ENCODE data around the gene DUOXA2. TPM values are rescaled to one million over a fixed set of nuclear protein-coding genes. Genes with fewer than 3 reads are reported as not detected.

The DUOXA2 gene
- total and polyA plus RNA-seq, 2 of the 4 experiments (the other 2 are of a cell fraction): not detected

DNA sequence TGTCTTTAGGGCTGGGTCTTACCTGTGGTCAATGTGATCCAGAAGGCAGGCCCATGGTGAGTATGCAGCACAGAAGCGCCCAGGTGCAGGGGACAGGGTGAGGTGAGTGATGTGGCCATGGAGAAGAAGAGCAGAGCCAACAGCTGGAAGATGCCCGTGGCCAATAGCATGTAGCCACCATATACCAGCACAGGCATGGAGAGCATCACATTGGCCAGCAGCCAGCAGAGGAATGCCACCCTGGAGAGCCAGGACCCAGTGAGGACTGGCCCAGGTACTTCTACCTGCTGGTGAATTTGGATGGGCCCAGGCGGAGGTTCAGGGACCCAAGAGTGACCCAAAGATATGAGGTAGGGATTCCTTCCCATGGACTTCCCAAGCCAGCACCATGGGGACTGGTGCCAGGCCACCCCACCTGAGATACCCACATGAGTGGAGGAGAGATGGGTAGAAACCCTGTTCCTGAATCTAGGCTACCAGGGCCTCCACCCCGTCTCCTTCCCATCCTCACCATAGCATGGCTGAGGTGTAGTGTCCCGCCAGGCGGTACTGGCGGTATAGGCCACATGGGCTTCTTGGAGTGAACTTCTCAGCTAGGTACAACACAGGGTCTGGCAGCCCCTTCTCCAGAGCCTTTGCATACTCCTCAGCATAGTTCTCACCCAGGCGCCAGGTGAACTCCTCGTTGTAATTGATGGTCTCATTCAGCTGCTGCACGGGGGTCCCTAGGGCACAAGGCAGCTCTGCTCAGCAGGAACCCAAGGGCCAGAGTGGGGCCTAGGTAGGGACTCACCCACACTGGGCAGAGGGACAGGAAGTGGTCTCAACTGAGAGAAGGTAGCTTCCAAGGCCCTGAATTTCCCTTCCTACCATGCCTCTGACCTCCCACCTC, 6.2 kb downstream of the DUOXA2 start:
- Histone ChIP-seq H4K91ac (ENCODE audit: insufficient read depth, low read depth, low read length) (no peak overlapping the region), H2BK15ac (ENCODE audit: low read depth, low read length) (no peak overlapping the region), H4K5ac (ENCODE audit: low read depth, low read length) (no peak overlapping the region), H3K4me1 (ENCODE audit: control insufficient read depth, insufficient read depth, low read length) (peaks cover 3% of the 10 kb centered on the region), H3K56ac (ENCODE audit: extremely low read depth, insufficient read depth, low read length) (no peak overlapping the region), H2AK5ac (ENCODE audit: low read depth, low read length) (no peak overlapping the region), H3K9ac (ENCODE audit: low read depth, low read length) (no peak overlapping the region), H2AK9ac (replicated peaks; ENCODE audit: low read depth, low read length, poor library complexity) (no peak overlapping the region), H3K9me3 (ENCODE audit: control insufficient read depth, insufficient read depth, low read length) (no peaks in the 10 kb centered on the region), H3K27ac (ENCODE audit: insufficient read depth, low read length) (no peak overlapping the region), H3K36me3 (ENCODE audit: control insufficient read depth, insufficient read depth, low read length) (no peaks in the 10 kb centered on the region), H2BK20ac (ENCODE audit: low read depth, low read length) (no peak overlapping the region), H3K18ac (ENCODE audit: low read depth, low read length) (no peak overlapping the region), H3K4me2 (ENCODE audit: low read depth, low read length) (no peak overlapping the region), H2AFZ (replicated peaks; ENCODE audit: low read length, poor library complexity) (no peak overlapping the region), H3K79me1 (ENCODE audit: low read depth in 1 of 2, low read length in 2 of 2) (no peaks in the 10 kb centered on the region), H3K4ac (ENCODE audit: low read depth, low read length) (no peak overlapping the region), H3K4me3 (ENCODE audit: insufficient read depth, low read depth, low read length) (no peak overlapping the region), H4K8ac (ENCODE audit: low read depth in 2 of 2, low read length in 2 of 2) (no peak overlapping the region), H4K20me1 (ENCODE audit: insufficient read depth, low read length) (no peaks in the 10 kb centered on the region), H3K14ac (replicated peaks; ENCODE audit: low read depth, low read length) (no peak overlapping the region), H3K27me3 (ENCODE audit: control insufficient read depth, insufficient read depth, low read length) (peaks cover 32% of the 10 kb centered on the region), H3K9me1 (ENCODE audit: insufficient read depth, low read length) (no peaks in the 10 kb centered on the region), H2BK120ac (ENCODE audit: low read depth, low read length) (no peak overlapping the region), H3K23ac (ENCODE audit: low read depth, low read length) (no peak overlapping the region), H2BK5ac (ENCODE audit: low read depth, low read length, poor library complexity, severe bottlenecking) (no peak overlapping the region)
- in situ Hi-C loops (cut with MboI; ENCODE audit: low sequenced_read_pairs) (no loop called here), intact Hi-C loops (cut with micrococcal nuclease) (no loop called here), dilution Hi-C loops (cut with HindIII; ENCODE audit: low sequenced_read_pairs, unreplicated experiment) (no loop called here)
- TF ChIP-seq MXI1 (IDR thresholded peaks at IDR 0.05; ENCODE audit: borderline replicate concordance, low read depth, low read length): no peak
- no peak for TF ChIP-seq FOS (IDR thresholded peaks at IDR 0.05; ENCODE audit: low read depth, low read length)
- TF ChIP-seq CHD1 (IDR thresholded peaks at IDR 0.05; ENCODE audit: low read depth, low read length): no peak
- no peak for TF ChIP-seq RCOR1 (IDR thresholded peaks at IDR 0.05; ENCODE audit: insufficient replicate concordance, low read length)
- TF ChIP-seq, protein P1, sequence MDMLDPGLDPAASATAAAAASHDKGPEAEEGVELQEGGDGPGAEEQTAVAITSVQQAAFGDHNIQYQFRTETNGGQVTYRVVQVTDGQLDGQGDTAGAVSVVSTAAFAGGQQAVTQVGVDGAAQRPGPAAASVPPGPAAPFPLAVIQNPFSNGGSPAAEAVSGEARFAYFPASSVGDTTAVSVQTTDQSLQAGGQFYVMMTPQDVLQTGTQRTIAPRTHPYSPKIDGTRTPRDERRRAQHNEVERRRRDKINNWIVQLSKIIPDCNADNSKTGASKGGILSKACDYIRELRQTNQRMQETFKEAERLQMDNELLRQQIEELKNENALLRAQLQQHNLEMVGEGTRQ (IDR thresholded peaks at IDR 0.05; ENCODE audit: low read depth, low read length): no peak
- POLR2A ChIA-PET (ENCODE audit: unreplicated experiment): no interaction called here
- no peak for ATAC-seq (ENCODE audit: low read depth)
- WGBS, 2 experiments (ENCODE audit: extremely low coverage in 2 of 2, insufficient read length in 1 of 2): 100% methylated on average over 2 of the region's 10 CpGs; no CpG with 5 or more reads in 1 of the 2 experiments
- CTCF ChIA-PET: no interaction called here
- DNase-seq: no peak
- no TSS peak for BruUV-seq (replicated peaks)
